Suprapubic skin (tissue), 3 donors: ENCODE results near the gene TRIM9.

ENCODE experiments used
- POLR2A ChIP-seq, 2 donors: fragments of 450-650 bp; IDR thresholded peaks; one replicate each; pipeline ENCODE4 v1.6.1; 2017; ENCODE audit warnings: antibody characterized with exemption in 2 of 2, mild to moderate bottlenecking in 2 of 2, moderate library complexity in 2 of 2
- TF ChIP-seq, protein P1 (sequence below), 2 donors: fragments of 200-600 bp in 1 of 2; fragments of 450-650 bp in 1 of 2; sonication (generic) in 1 of 2; IDR thresholded peaks; one replicate each; pipeline ENCODE4 v1.5.1; 2016 to 2019; ENCODE audit warnings: antibody characterized with exemption in 2 of 2, mild to moderate bottlenecking in 1 of 2, moderate library complexity in 1 of 2

DNA sequence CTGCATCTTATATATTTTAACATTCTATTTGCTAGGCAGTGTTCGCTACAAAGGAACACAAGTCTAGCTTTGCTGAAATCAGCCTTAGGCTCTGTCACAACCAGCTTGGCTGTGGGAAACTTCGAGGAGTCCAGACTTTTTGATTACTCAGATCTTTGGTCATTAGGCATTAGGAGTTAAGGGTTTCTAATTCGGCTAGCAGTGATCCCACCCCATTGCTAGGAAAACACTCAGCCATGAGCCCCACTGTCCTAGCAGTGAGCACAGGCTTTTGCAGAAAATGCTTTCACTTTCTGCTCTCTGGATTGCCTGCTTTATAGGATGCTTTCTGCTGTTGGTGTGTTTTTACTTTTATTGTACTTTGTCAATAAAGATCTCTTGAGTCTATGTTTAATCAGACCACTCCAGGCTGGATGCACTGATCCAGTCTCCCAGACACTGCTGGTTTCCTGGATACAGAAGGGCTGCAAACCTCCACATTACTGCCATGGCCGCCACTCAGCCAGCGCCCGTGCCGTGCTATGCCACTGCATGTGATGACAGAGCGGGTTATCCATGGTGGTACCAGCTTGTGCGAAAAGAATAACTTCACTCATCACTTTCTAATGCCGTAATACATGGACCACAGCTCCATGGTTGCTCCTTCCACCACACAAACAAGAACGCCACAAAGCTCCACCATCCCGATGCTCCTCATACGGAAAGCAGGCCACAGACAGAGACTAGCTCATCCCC, 109.6 kb downstream of the TRIM9 start:
- TF ChIP-seq, protein P1, sequence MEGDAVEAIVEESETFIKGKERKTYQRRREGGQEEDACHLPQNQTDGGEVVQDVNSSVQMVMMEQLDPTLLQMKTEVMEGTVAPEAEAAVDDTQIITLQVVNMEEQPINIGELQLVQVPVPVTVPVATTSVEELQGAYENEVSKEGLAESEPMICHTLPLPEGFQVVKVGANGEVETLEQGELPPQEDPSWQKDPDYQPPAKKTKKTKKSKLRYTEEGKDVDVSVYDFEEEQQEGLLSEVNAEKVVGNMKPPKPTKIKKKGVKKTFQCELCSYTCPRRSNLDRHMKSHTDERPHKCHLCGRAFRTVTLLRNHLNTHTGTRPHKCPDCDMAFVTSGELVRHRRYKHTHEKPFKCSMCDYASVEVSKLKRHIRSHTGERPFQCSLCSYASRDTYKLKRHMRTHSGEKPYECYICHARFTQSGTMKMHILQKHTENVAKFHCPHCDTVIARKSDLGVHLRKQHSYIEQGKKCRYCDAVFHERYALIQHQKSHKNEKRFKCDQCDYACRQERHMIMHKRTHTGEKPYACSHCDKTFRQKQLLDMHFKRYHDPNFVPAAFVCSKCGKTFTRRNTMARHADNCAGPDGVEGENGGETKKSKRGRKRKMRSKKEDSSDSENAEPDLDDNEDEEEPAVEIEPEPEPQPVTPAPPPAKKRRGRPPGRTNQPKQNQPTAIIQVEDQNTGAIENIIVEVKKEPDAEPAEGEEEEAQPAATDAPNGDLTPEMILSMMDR (IDR thresholded peaks at IDR 0.05), result no peak
- no peak for TF ChIP-seq POLR2A (IDR thresholded peaks at IDR 0.05)
